HG03442 (cell line): ENCODE results near the gene CACNG4.

Experiments
- ATAC-seq: cut with Tn5 transposase; IDR thresholded peaks from one replicate; pipeline ENCODE4 v1.9.1; 2021; ENCODE audit warnings: mild to moderate bottlenecking, moderate library complexity; ENCODE audit not compliant: unreplicated experiment

Gene CACNG4

DNA sequence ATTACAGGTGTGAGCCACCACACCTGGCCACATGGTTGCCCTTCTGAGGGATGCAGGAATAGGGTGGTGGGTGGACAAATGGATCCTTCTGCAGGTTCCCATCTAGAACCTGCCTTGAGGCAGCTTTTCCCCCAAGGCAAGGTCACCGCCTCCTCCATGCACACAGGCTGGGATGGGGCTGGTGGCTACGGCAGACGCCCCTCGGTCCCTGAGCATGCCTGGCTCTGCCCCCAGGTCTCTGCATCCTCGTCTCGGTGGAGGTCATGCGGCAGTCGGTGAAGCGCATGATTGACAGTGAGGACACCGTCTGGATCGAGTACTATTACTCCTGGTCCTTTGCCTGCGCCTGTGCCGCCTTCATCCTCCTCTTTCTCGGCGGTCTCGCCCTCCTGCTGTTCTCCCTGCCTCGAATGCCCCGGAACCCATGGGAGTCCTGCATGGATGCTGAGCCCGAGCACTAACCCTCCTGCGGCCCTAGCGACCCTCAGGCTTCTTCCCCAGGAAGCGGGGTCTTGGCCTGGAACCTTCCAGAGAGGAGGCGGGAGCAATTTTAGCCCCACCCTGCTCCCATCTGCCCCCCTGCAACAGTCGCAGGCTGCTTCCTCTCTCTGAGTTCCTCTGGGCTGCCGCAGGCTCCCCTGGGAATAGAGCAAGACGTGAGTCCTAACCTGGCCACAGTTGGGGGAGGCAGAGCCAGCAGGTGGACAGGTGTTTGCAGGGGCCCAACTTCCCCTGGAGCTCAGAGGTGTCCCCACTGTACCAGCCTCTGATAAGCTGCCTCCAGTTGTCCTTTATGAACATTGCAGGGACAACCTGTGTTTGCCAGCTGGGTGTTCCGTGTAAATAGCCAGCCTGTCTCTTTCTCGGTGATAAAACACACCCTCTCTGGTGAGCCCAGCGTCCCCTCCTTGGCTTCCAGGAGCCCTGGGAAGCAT lies 91.6 kb downstream of the CACNG4 start:
- no peak for ATAC-seq

- no peak for ATAC-seq
Measured at GRCh38 chr17:67056746-67057490, 92.4 kb downstream of the CACNG4 start.

GRCh38 chr17:67058036-67058435 lies 93.5 kb downstream of the CACNG4 start:
- ATAC-seq: no peak

DNA sequence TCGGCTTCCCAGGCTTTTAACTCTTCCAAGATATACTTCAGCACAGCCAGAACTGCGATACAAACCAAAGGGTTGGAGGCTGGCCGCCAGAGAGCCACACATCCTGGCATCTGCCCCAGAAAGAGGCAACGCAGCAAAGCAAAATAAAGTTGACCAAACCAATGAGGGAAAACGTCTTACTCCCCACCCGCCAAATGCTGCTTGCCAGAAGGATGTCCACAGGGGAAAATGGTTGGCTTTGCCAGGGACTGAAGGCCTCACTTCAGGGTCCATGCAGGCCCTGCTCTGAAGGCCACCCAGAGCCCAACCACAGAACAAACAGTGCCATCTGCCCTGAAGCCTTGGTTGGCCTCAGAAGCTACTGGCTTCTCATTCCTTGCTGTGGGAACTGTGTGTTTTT lies 94.9 kb downstream of the CACNG4 start:
- ATAC-seq: no peak

GRCh38 chr17:67063141-67063540 lies 98.6 kb downstream of the CACNG4 start:
- no peak for ATAC-seq

GRCh38 chr17:67066717-67067116 lies 102.2 kb downstream of the CACNG4 start:
- no peak for ATAC-seq

DNA sequence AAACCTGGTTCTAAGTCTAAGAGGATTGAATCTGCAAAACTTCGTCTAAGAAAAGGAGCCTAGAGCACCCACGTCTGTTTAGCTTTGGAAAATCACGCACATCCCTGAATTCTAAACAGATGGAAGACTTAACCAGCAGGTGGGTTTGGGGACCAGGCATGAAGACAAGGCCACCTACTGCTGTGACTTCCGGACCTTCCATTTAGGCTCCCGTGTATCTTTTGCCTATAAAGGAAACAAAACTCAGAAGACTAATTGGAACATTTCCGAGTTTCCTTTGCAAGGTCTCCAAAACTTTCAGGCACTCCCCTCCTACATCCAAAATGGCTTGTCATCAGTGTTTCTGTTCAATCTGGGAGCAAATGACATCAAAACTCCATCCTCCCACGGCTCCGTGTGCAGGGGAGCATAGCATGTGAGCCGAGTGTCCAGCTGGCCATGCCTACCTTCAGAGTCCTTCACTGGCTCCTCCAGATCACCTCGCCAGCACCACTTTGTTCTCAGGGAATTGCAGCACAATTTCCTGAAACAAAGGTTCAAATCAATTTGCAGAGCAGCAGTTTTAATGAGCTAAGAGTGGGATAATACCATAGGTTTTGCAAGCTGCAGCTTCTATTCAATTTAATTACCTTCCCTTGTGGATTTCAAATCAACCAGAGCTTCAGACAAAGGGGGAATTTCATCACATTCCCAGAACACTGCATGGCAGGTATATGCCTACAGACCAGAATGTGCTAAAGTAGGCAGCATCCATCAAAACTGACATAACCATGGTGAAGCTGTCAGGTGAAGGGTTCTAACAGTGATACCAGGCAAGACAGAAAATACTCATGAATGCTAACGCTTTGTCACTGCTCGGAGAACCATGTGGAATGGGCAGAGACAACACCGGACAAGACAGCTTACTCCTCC lies 103.3 kb downstream of the CACNG4 start:
- ATAC-seq: no peak

DNA sequence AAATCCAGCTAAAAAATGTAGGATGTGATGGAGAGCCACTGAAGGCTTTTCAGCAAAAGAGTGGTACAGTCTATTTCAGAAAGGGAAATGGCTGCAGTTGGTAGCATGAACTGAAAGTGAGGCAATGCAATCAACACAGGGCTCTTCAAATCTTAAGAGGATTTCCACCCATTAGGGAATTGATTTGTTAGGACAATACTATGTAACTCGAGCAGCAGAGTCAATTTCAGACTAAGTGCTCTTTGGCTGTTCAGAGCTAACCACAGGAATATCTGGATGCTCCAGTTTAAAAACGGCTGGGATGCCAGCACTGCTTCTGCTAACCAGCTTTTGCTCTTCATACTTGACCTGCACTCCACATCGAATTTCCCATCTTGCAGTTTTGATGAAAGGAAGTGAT lies 104.5 kb downstream of the CACNG4 start:
- no peak for ATAC-seq

GRCh38 chr17:67069603-67070136 lies 105.2 kb downstream of the CACNG4 start:
- ATAC-seq: no peak

DNA sequence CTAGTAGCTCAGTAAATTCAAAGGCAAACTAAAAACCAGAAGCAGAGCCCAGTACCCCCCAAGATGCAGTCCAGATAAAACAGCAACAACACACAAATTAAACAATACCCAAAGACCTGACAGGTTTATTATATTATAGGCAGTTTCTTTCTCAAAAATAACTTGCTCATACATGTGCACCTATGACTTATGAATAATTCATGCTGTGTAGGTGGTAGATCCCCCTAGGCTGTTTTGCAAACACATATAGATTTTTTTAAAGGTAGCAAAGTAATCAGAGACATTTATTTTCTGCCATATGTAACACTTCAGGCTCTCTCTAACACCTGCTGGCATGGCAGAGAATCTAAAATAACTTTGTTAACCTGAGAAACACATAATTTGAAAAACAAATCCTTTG lies 107.1 kb downstream of the CACNG4 start:
- no peak for ATAC-seq

- ATAC-seq: no peak
Measured at GRCh38 chr17:67072885-67073284, 108.4 kb downstream of the CACNG4 start.

DNA sequence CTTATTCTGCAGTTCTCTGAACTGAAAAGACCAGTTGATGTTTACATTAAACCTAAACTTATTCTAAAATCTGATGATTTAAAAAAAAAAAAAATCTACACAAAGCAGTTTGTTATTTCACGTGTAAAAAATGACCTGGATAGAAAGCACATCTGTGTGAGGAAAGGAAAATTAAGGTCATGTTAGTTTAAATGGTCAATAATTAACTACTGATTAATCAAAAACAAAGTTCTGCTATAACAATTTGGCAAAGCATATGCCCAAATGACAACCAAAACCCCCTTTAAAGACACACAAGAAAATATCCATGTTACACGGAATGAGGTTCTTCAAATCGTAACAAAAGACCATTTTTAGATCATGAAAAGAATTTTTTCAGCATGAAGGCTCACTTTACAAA lies 110.3 kb downstream of the CACNG4 start:
- no peak for ATAC-seq

- no peak for ATAC-seq
Measured at GRCh38 chr17:67076290-67076689, 111.8 kb downstream of the CACNG4 start.

- no peak for ATAC-seq
Measured at GRCh38 chr17:67078292-67078691, 113.8 kb downstream of the CACNG4 start.

DNA sequence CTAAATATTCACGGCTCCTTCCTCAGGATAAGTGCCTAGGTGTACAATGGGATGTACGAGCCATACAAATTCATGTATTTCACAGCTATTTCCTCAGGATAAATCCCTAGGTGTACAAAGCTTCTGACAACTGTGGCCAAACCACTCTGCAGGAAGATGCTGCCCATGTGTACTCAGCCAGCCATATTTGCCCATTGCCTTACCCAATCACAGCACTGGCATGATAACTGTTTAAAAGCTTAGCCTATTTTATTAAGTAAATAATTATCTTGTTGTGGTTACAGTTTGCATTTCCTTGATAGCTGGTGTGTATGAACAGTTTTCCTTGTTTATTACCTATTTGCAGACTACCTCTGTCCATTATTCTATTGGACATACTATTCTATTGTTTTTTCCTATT lies 115.0 kb downstream of the CACNG4 start:
- no peak for ATAC-seq

GRCh38 chr17:67080804-67081203 lies 116.3 kb downstream of the CACNG4 start:
- peak; percentile 45 for ATAC-seq

DNA sequence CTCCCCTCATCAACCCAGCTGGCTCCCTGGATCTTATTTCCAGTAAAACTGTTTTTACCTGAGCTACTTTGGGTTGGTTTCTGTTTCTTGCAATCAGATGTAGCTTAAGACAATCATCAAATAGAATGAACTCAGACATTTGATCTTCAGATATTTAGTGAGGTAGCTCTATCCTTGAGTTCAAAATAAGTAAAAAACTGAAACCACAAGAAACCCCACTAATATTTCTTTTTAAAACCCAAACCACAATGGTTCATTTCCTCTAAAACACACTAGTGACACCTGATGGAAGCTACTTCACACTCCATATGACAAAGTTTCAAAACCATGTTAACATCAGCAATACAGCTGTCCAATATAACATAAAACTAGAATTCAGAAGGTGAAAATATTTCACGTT lies 117.6 kb downstream of the CACNG4 start:
- no peak for ATAC-seq
